IPS-18a (cell line): ENCODE measurements around the gene AUTS2.

ENCODE experiments used
- H3K27ac ChIP-seq: one replicate; pipeline ENCODE4 v1.5.1; 2013; ENCODE audit warnings: low read length
- H3K27me3 ChIP-seq: one replicate; pipeline ENCODE4 v1.6.1; 2013; ENCODE audit warnings: mild to moderate bottlenecking, low read length; ENCODE audit not compliant: control insufficient read depth, insufficient read depth
- H3K36me3 ChIP-seq: one replicate; pipeline ENCODE4 v1.6.1; 2013; ENCODE audit warnings: low read depth, low read length; ENCODE audit not compliant: control insufficient read depth
- H3K4me1 ChIP-seq: one replicate; pipeline ENCODE4 v1.6.1; 2013; ENCODE audit warnings: low read depth, low read length; ENCODE audit not compliant: control insufficient read depth
- H3K4me3 ChIP-seq: one replicate; pipeline ENCODE4 v1.5.1; 2013; ENCODE audit warnings: low read length
- H3K9ac ChIP-seq: one replicate; pipeline ENCODE4 v1.6.1; 2013; ENCODE audit warnings: mild to moderate bottlenecking, low read length, moderate library complexity
- H3K9me3 ChIP-seq: one replicate; pipeline ENCODE4 v1.6.1; 2013; ENCODE audit warnings: low read depth, low read length; ENCODE audit not compliant: control insufficient read depth

Gene AUTS2

GRCh38 chr7:70679661-70680060, 1081.4 kb downstream of the AUTS2 start:
- H3K4me3 ChIP-seq: no peak overlapping the region
- no peak overlapping the region for H3K27ac ChIP-seq
- H3K27me3 ChIP-seq: peaks cover 63% of the 10 kb centered on the region
- no peaks in the 10 kb centered on the region for H3K9me3 ChIP-seq
- peaks cover 26% of the 10 kb centered on the region for H3K4me1 ChIP-seq
- no peaks in the 10 kb centered on the region for H3K36me3 ChIP-seq
- H3K9ac ChIP-seq: no peak overlapping the region

DNA sequence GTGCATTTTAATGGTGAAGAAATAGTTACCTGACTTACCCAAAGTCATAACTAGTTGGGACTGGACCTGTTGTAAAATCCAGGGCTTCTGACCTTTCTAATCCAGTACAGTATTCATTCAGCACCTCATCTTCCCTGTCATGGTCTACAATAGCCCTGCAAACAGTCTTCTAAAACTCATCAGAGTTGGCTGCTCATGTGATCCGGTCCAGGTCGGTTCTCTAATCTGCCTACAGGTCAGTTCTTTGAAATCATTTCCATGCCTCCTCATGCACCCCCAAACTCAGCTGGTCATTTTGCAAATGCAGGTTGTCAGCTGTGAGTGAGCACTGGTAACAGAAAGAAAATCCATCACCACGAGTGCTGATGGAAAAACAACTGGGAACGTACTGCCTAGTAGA, 1082.0 kb downstream of the AUTS2 start:
- Histone ChIP-seq H3K9ac (no peak overlapping the region), H3K4me1 (peaks cover 26% of the 10 kb centered on the region), H3K27me3 (peaks cover 65% of the 10 kb centered on the region), H3K9me3 (no peaks in the 10 kb centered on the region), H3K36me3 (no peaks in the 10 kb centered on the region), H3K27ac (no peak overlapping the region), H3K4me3 (no peak overlapping the region)

DNA sequence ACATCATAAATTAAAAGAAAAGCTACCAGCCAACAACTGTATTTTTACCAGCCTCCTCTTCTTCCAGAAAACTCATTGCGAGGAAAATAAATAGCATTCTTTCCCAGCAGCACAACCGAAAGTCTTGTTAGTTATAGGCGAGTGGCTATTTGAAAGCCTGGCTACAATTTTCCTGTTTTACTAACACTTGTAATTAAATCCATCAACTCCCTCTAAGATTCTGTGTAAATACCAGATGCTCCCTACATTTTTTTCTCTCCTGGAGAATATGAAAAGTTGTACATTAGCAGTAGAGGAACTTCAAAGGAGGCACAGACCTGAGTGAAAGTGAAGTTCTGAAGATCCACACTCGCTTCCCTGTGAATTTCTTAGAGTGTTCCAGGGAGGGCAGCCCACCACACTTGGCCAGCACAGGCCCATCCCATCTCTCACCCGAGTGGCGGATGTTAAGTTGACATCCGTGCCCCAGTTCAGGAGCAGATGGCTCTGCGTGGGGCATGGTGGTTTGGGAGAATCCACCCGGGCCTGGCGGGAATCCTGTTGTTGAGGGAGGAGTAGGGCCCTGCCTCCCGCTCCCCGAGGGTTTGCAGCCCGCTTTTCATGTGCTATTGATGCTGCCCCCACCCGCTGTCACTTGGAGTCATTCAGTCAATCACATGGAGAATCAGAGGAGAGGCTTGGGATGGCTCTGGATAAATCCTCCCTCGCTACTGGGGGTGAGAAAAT, 1082.6 kb downstream of the AUTS2 start:
- peaks cover 67% of the 10 kb centered on the region for H3K27me3 ChIP-seq
- H3K27ac ChIP-seq: no peak overlapping the region
- H3K4me1 ChIP-seq: peaks cover 26% of the 10 kb centered on the region
- no peaks in the 10 kb centered on the region for H3K9me3 ChIP-seq
- H3K4me3 ChIP-seq: peak overlapping the region; percentile 34
- H3K9ac ChIP-seq: no peak overlapping the region
- no peaks in the 10 kb centered on the region for H3K36me3 ChIP-seq

- Histone ChIP-seq H3K27ac (no peak overlapping the region), H3K27me3 (peaks cover 71% of the 10 kb centered on the region), H3K9me3 (no peaks in the 10 kb centered on the region), H3K4me1 (peaks cover 26% of the 10 kb centered on the region), H3K9ac (no peak overlapping the region), H3K36me3 (no peaks in the 10 kb centered on the region), H3K4me3 (peak overlapping the region; percentile 34)
Measured at GRCh38 chr7:70681469-70682350, 1083.4 kb downstream of the AUTS2 start.

DNA sequence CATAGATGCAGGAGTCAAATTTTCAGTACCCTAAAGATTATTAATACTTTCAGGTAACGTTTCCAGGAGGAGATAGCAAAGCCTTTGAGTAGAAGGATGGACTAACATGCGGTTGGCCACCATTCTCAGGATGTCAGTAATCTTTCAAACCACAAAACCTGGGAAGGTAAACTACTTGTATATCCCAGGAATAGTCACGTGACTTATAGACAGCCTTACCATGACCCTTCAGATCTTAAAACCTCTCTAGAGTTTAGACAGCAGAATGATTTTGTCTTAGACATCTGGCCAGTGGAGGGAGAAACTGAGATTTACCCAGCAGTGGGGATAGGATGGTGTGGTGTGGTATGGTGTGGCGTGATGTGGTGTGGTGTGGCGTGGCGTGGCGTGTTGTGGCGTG, 1085.9 kb downstream of the AUTS2 start:
- no peak overlapping the region for H3K27ac ChIP-seq
- peaks cover 60% of the 10 kb centered on the region for H3K27me3 ChIP-seq
- no peaks in the 10 kb centered on the region for H3K9me3 ChIP-seq
- no peak overlapping the region for H3K9ac ChIP-seq
- no peaks in the 10 kb centered on the region for H3K36me3 ChIP-seq
- H3K4me3 ChIP-seq: no peak overlapping the region
- peaks cover 26% of the 10 kb centered on the region for H3K4me1 ChIP-seq

DNA sequence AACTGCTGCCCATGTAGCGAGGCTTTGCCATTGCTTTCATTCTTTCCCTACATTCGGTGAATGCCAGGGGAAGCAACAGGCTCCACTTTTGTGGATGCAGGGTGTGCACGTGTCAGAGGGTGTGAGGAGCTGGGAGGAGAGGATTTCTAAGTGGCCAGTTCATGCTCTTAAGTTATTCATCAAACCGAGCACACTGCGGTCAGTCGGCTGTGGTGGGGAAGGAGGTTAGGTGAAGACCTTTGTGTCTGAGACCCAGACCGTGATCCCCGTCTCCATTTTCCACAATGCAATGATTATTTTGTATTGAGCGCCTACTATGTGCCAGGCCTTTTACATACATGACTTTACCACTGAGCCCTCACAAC, 1095.0 kb downstream of the AUTS2 start:
- H3K4me3 ChIP-seq: peak overlapping the region; percentile 95
- no peak overlapping the region for H3K9ac ChIP-seq

DNA sequence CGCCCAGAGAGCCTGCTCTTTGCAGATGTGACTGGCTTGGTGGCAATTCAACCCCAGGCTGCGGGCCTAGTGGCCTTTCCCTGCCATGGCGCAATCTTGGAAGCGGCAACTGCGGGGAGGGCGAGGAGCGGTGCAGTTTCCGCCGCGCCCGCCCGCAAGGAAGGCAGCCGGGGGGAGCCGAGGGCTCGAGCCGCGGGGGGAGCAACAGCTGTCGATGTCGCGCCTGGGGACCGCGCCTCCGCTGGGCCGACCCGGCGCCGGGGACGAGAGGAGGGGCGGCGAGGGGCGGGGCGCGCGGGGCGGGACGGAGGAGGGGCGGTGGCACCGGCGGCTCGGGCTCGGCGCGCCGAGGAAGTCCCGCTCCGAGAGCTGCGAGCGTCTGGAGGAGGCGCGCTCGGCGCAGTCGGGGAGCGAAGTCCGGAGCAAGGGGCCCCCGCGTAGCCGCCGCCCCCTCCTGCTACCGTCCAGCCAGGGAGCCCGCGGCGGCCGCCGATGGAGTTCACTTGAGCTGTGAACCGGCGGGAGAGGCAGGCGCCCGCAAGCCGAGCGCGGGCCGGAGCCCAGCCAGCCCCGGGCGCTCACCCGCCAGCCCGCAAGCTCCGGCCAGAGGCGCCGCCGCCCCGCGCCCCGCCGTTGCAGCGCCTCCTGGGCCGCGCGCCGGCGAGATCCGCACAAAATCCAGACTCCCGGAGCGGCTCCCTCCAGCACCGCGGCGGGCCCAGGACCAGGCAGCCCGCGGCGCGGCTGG, 1095.6 kb downstream of the AUTS2 start:
- Histone ChIP-seq H3K27ac (no peak overlapping the region), H3K9me3 (no peaks in the 10 kb centered on the region), H3K36me3 (peaks cover 11% of the 10 kb centered on the region), H3K4me3 (peak overlapping the region; percentile 95), H3K27me3 (peaks cover 23% of the 10 kb centered on the region), H3K9ac (no peak overlapping the region), H3K4me1 (peaks cover 28% of the 10 kb centered on the region)

More for the DNA sequence above, 1095.0 kb downstream of the AUTS2 start:
- H3K4me1 ChIP-seq: peaks cover 23% of the 10 kb centered on the region
- H3K27ac ChIP-seq: no peak overlapping the region
- H3K27me3 ChIP-seq: peaks cover 23% of the 10 kb centered on the region
- no peaks in the 10 kb centered on the region for H3K9me3 ChIP-seq
- peaks cover 6% of the 10 kb centered on the region for H3K36me3 ChIP-seq

- peak overlapping the region; percentile 95 for H3K4me3 ChIP-seq
- peak overlapping the region; percentile 61 for H3K27ac ChIP-seq
- H3K27me3 ChIP-seq: peaks cover 23% of the 10 kb centered on the region
- no peaks in the 10 kb centered on the region for H3K9me3 ChIP-seq
- H3K9ac ChIP-seq: peak overlapping the region; percentile 96
- peaks cover 35% of the 10 kb centered on the region for H3K4me1 ChIP-seq
- peaks cover 18% of the 10 kb centered on the region for H3K36me3 ChIP-seq
Measured at GRCh38 chr7:70694434-70694970, 1096.2 kb downstream of the AUTS2 start.

DNA sequence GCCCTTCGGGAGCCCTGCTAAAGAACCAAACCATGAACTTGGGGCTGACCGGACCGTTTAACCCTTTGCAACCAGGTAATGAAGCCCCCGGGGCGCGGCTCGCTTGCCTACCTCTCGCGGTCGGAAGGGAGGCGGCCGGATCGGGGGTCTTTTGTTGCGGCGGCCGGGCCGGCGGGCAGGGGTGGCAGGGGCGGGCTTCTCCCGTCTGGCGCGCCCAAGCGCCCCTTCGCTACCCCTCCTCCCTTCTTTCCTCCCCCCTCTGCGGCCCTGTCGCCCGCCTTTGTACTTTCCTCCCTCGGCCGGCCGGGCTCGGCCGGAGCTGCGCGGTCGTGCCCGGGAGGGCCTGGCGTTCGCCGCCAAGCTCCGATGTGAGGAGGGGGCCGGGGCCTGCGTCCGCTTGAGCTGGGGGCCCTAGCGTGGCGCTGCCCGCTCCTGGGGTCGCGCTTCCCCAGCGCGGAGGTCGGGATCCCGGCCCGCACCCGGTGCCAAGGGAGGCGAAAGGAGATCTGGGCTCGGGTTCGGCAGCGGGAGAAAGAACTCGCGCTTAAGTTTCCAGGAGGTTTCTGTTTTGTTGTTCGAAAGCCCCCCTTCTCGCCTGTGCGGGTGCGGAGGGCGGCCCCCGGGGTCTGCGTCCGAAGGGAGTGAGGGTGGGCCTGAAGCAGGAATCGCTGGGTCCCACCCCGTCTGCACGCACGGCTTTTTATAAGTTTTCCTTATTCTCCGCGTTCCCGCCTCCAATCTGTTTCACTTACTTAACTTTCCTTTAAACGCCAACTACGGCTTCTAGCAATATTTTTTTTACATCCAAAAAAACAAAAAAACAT, 1096.9 kb downstream of the AUTS2 start:
- peaks cover 23% of the 10 kb centered on the region for H3K27me3 ChIP-seq
- peaks cover 42% of the 10 kb centered on the region for H3K4me1 ChIP-seq
- H3K4me3 ChIP-seq: peak overlapping the region; percentile 95
- peaks cover 19% of the 10 kb centered on the region for H3K36me3 ChIP-seq
- no peaks in the 10 kb centered on the region for H3K9me3 ChIP-seq
- peak overlapping the region; percentile 61 for H3K27ac ChIP-seq
- peak overlapping the region; percentile 96 for H3K9ac ChIP-seq

- peaks cover 23% of the 10 kb centered on the region for H3K27me3 ChIP-seq
- H3K36me3 ChIP-seq: peaks cover 19% of the 10 kb centered on the region
- H3K4me1 ChIP-seq: peaks cover 47% of the 10 kb centered on the region
- no peaks in the 10 kb centered on the region for H3K9me3 ChIP-seq
- H3K27ac ChIP-seq: peak overlapping the region; percentile 61
- H3K4me3 ChIP-seq: peak overlapping the region; percentile 95
- H3K9ac ChIP-seq: peak overlapping the region; percentile 96
Measured at GRCh38 chr7:70695795-70696083, 1097.5 kb downstream of the AUTS2 start.
